HepG2 (cell line): Measurements from ENCODE around the gene ZMYND8. TPM values are rescaled to one million over a fixed set of nuclear protein-coding genes. Genes with fewer than 3 reads are reported as not detected.
A peak's percentile ranks its signal among the peaks of the same experiment; 100 is the strongest.

Source experiments
- ARNTL ChIP-seq: sonication (generic); formaldehyde crosslinking; IDR thresholded peaks from 2 replicates; pipeline ENCODE4 v1.4.0; 2020; ENCODE audit warnings: mild to moderate bottlenecking, missing genetic modification reagents
- BHLHE40 ChIP-seq: IDR thresholded peaks from 2 replicates; pipeline ENCODE4 v1.6.1; 2011; ENCODE audit warnings: low read length, improper control_type of control experiment
- CCDC6 ChIP-seq: sonication (generic); formaldehyde crosslinking; IDR thresholded peaks from 2 replicates; pipeline ENCODE4 v1.8.1; 2022; ENCODE audit warnings: mild to moderate bottlenecking, missing genetic modification reagents, moderate library complexity
- DRAP1 ChIP-seq: IDR thresholded peaks from 2 replicates; pipeline ENCODE4 v1.6.1; 2016; ENCODE audit warnings: missing genetic modification reagents, missing compliant biosample characterization
- NBN ChIP-seq: fragments of 450-650 bp; conservative IDR thresholded peaks from 2 replicates; pipeline ENCODE4 v1.6.1; 2017
- POGZ ChIP-seq: sonication (generic); formaldehyde crosslinking; IDR thresholded peaks from 2 replicates; pipeline ENCODE4 v1.4.0; 2020; ENCODE audit warnings: mild to moderate bottlenecking, missing genetic modification reagents
- PRMT3 ChIP-seq: sonication (generic); formaldehyde crosslinking; IDR thresholded peaks from 2 replicates; pipeline ENCODE4 v1.8.1; 2022; ENCODE audit warnings: low read depth, mild to moderate bottlenecking, moderate library complexity, missing genetic modification reagents, borderline replicate concordance
- SKI ChIP-seq: fragments of 450-650 bp; IDR thresholded peaks from one replicate; pipeline ENCODE4 v1.6.1; 2018; ENCODE audit warnings: mild to moderate bottlenecking; ENCODE audit not compliant: partially characterized antibody
- SMAD1 ChIP-seq: sonication (generic); formaldehyde crosslinking; IDR thresholded peaks from 2 replicates; pipeline ENCODE4 v1.4.0; 2020; ENCODE audit warnings: missing genetic modification reagents, low read depth, mild to moderate bottlenecking, borderline replicate concordance
- TFDP2 ChIP-seq: sonication (generic); formaldehyde crosslinking; IDR thresholded peaks from 2 replicates; pipeline ENCODE4 v1.4.0; 2020; ENCODE audit warnings: missing genetic modification reagents
- ZBTB14 ChIP-seq: sonication (generic); formaldehyde crosslinking; IDR thresholded peaks from 2 replicates; pipeline ENCODE4 v1.4.0; 2020; ENCODE audit warnings: missing genetic modification reagents
- ZKSCAN8 ChIP-seq: IDR thresholded peaks from 2 replicates; pipeline ENCODE4 v1.6.1; 2016; ENCODE audit warnings: borderline replicate concordance, missing genetic modification reagents, missing compliant biosample characterization
- ZMAT3 ChIP-seq: sonication (generic); formaldehyde crosslinking; conservative IDR thresholded peaks from 2 replicates; pipeline ENCODE4 v1.7.0; 2021; ENCODE audit warnings: missing genetic modification reagents
- ZNF383 ChIP-seq: sonication (generic); formaldehyde crosslinking; IDR thresholded peaks from 2 replicates; pipeline ENCODE4 v1.4.0; 2020; ENCODE audit warnings: missing genetic modification reagents, mild to moderate bottlenecking, borderline replicate concordance
- ZNF777 ChIP-seq: sonication (generic); formaldehyde crosslinking; IDR thresholded peaks from 2 replicates; pipeline ENCODE4 v1.4.0; 2020; ENCODE audit warnings: missing genetic modification reagents
- ZSCAN20 ChIP-seq: sonication (generic); formaldehyde crosslinking; IDR thresholded peaks from 2 replicates; pipeline ENCODE4 v1.4.0; 2020; ENCODE audit warnings: missing genetic modification reagents, mild to moderate bottlenecking, borderline replicate concordance
- polyA plus RNA-seq, 8 experiments: library from polyadenylated mRNA; depleted of rRNA in 3 of 8; stranded (reverse) in 7 of 8; unstranded in 1 of 8; fragments of >200 nt; fragmentation: Illumina TruSeq in 4 of 8; extraction: Trizol in 4 of 8; gene quantifications; 2 replicates each; pipeline versions ENCODE4 v1.2.1 to v1.2.3, GENCODE V29; 2011 to 2016; ENCODE audit warnings: low read depth in 4 of 8, missing spikeins in 1 of 8, mixed read lengths in 1 of 8; ENCODE audit not compliant: insufficient read depth in 1 of 8
- total RNA-seq, 5 experiments: library from RNA; depleted of rRNA; stranded (reverse); fragments of >200 nt; fragmentation: Illumina TruSeq; extraction: Trizol; gene quantifications; 2 replicates each; pipeline ENCODE4 v1.2.3, GENCODE V29; 2016; ENCODE audit warnings: low read depth in 1 of 5
- TF ChIP-seq, protein P1 (sequence below): sonication (generic); formaldehyde crosslinking; IDR thresholded peaks from 2 replicates; pipeline ENCODE4 v1.5.0; 2020; ENCODE audit warnings: mild to moderate bottlenecking, missing genetic modification reagents, moderate library complexity
- TF ChIP-seq, protein P2 (sequence below): sonication (generic); formaldehyde crosslinking; IDR thresholded peaks from 2 replicates; pipeline ENCODE4 v1.4.0; 2020; ENCODE audit warnings: missing genetic modification reagents
- TF ChIP-seq, protein P3 (sequence below): sonication (generic); formaldehyde crosslinking; conservative IDR thresholded peaks from 2 replicates; pipeline ENCODE4 v1.4.0; 2020; ENCODE audit warnings: missing genetic modification reagents
- TF ChIP-seq, protein P4 (sequence below): sonication (generic); formaldehyde crosslinking; IDR thresholded peaks from 2 replicates; pipeline ENCODE4 v1.4.0; 2020; ENCODE audit warnings: missing genetic modification reagents

The ZMYND8 gene
- total and polyA plus RNA-seq, 2 of the 13 experiments (the other 11 are each of a cell fraction or from before 2014, with no cell fraction given) = 53.9 to 84.7 TPM

DNA sequence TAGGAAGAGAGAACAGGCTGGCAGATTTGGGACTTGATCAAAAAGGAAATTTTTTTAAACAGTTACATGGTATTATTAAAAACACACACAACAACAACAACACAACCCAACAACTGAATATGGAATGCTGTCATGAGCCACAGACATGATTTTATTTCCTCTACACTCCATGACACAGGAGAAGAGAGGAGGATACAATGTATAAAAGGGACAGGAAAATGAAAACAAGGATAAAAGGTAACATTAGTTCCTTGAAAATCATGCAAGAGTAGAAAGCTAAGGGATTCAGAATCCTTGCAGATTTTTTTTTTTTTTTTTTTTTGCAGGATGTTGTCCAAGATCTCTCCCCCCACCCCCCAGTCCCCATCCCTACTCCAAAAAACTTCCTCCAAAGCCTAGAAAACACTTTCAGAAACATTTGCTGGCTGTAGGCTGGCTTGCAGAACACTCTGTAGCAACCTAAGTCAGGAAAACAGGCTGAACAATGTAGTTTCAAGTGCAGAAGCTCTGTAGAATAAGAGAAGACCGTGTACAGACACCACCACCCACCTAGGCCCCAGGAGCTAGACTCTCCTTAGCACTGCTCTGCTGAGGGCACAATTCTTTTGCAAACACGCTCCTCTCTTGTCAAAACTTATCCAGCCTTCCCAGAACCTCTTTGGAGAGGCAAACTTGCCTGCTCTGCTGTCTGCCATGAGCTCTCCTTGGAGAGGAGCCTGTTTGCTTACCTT, 845 bp downstream of the ZMYND8 start (continued):
- TF ChIP-seq PRMT3 (CRISPR knock-in tag) (no peak), ZNF777 (CRISPR knock-in tag) (0 out of 2 replicates have a peak, but pooled peaks have one; percentile 27), SKI (no peak), ZKSCAN8 (CRISPR knock-in tag) (peak; percentile 8; the same call in 1 of the 2 replicates), ZSCAN20 (CRISPR knock-in tag) (no peak), ZMAT3 (CRISPR knock-in tag) (no peak; the same call in 1 of the 2 replicates), CCDC6 (CRISPR knock-in tag) (peak; percentile 71), ZNF383 (CRISPR knock-in tag) (0 out of 2 replicates have a peak, but pooled peaks have one; percentile 1), SMAD1 (CRISPR knock-in tag) (0 out of 2 replicates have a peak, but pooled peaks have one; percentile 41), DRAP1 (CRISPR knock-in tag) (no peak), BHLHE40 (no peak), POGZ (CRISPR knock-in tag) (no peak), ZBTB14 (CRISPR knock-in tag) (no peak), ARNTL (CRISPR knock-in tag) (0 out of 2 replicates have a peak, but pooled peaks have one; percentile 17), TFDP2 (CRISPR knock-in tag) (0 out of 2 replicates have a peak, but pooled peaks have one; percentile 16), NBN (no peak)
- TF ChIP-seq, protein P1, sequence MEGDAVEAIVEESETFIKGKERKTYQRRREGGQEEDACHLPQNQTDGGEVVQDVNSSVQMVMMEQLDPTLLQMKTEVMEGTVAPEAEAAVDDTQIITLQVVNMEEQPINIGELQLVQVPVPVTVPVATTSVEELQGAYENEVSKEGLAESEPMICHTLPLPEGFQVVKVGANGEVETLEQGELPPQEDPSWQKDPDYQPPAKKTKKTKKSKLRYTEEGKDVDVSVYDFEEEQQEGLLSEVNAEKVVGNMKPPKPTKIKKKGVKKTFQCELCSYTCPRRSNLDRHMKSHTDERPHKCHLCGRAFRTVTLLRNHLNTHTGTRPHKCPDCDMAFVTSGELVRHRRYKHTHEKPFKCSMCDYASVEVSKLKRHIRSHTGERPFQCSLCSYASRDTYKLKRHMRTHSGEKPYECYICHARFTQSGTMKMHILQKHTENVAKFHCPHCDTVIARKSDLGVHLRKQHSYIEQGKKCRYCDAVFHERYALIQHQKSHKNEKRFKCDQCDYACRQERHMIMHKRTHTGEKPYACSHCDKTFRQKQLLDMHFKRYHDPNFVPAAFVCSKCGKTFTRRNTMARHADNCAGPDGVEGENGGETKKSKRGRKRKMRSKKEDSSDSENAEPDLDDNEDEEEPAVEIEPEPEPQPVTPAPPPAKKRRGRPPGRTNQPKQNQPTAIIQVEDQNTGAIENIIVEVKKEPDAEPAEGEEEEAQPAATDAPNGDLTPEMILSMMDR (CRISPR knock-in tag) = no peak
- TF ChIP-seq, protein P2, sequence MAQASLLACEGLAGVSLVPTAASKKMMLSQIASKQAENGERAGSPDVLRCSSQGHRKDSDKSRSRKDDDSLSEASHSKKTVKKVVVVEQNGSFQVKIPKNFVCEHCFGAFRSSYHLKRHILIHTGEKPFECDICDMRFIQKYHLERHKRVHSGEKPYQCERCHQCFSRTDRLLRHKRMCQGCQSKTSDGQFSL (CRISPR knock-in tag) = no peak
- TF ChIP-seq, protein P3, sequence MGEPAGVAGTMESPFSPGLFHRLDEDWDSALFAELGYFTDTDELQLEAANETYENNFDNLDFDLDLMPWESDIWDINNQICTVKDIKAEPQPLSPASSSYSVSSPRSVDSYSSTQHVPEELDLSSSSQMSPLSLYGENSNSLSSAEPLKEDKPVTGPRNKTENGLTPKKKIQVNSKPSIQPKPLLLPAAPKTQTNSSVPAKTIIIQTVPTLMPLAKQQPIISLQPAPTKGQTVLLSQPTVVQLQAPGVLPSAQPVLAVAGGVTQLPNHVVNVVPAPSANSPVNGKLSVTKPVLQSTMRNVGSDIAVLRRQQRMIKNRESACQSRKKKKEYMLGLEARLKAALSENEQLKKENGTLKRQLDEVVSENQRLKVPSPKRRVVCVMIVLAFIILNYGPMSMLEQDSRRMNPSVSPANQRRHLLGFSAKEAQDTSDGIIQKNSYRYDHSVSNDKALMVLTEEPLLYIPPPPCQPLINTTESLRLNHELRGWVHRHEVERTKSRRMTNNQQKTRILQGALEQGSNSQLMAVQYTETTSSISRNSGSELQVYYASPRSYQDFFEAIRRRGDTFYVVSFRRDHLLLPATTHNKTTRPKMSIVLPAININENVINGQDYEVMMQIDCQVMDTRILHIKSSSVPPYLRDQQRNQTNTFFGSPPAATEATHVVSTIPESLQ (CRISPR knock-in tag) = no peak
- TF ChIP-seq, protein P4, sequence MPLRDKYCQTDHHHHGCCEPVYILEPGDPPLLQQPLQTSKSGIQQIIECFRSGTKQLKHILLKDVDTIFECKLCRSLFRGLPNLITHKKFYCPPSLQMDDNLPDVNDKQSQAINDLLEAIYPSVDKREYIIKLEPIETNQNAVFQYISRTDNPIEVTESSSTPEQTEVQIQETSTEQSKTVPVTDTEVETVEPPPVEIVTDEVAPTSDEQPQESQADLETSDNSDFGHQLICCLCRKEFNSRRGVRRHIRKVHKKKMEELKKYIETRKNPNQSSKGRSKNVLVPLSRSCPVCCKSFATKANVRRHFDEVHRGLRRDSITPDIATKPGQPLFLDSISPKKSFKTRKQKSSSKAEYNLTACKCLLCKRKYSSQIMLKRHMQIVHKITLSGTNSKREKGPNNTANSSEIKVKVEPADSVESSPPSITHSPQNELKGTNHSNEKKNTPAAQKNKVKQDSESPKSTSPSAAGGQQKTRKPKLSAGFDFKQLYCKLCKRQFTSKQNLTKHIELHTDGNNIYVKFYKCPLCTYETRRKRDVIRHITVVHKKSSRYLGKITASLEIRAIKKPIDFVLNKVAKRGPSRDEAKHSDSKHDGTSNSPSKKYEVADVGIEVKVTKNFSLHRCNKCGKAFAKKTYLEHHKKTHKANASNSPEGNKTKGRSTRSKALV (CRISPR knock-in tag) = 0 out of 2 replicates have a peak, but pooled peaks have one; percentile 34
